GM19468 (cell line): ENCODE results near the gene SLC25A51.

Experiments
- ATAC-seq: cut with Tn5 transposase; IDR thresholded peaks from one replicate; pipeline ENCODE4 v1.9.1; 2021; ENCODE audit warnings: mild to moderate bottlenecking, moderate library complexity, moderate number of reproducible peaks; ENCODE audit not compliant: unreplicated experiment; ENCODE audit errors: extremely low read depth

The SLC25A51 gene

GRCh38 chr9:37938121-37938891 is 34.4 kb upstream of the SLC25A51 start:
- no peak for ATAC-seq

- ATAC-seq: no peak
These were observed 33.4 kb upstream of the SLC25A51 start for GRCh38 chr9:37937366-37937765.

- ATAC-seq: no peak
These were observed 33.0 kb upstream of the SLC25A51 start for GRCh38 chr9:37936965-37937364.

DNA sequence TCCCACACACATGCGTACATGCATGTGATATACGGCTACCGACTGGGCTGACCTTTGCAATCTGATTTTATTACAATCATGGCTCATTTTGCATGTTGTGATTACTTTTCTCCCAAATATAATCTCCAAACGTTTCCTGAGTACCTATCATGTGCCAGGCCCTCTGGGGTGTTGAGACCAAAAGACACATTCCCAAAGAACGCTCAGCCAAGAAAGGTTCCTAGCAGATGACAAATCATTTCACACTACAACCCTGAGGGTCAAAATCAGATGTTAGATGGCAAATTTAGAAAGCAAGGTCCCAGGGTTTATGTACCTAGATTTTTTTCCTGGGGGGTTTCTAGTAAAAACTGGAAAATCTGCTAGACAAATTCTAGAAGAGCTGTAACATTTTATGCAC is 32.4 kb upstream of the SLC25A51 start:
- ATAC-seq: no peak

GRCh38 chr9:37935096-37935495 is 31.2 kb upstream of the SLC25A51 start:
- ATAC-seq: no peak

GRCh38 chr9:37931592-37931991 is 27.7 kb upstream of the SLC25A51 start:
- ATAC-seq: no peak

GRCh38 chr9:37929441-37929895 is 25.5 kb upstream of the SLC25A51 start:
- no peak for ATAC-seq

GRCh38 chr9:37928552-37929430 is 24.9 kb upstream of the SLC25A51 start:
- ATAC-seq: no peak

- no peak for ATAC-seq
These were observed 23.9 kb upstream of the SLC25A51 start for GRCh38 chr9:37927601-37928551.

DNA sequence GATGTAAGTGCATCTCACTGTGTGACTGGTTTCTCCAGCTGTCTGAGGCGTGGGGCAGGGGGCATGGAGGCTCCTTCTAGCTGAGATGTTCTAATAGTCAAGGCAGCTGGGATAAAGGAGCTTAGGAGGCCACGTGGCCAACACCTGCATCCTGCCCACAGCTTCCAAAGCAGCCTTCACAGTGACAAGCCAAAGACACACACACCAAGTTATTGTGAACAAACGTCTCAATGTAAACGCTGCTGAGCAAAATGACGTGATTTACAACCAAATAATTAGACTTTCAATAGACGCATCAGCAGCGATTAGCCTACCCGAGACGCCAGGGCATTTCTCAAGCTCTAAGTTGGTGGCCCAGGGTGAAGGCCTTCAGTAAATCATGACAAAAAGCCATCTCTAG is 23.2 kb upstream of the SLC25A51 start:
- ATAC-seq: no peak

GRCh38 chr9:37926737-37927118 is 22.8 kb upstream of the SLC25A51 start:
- no peak for ATAC-seq

DNA sequence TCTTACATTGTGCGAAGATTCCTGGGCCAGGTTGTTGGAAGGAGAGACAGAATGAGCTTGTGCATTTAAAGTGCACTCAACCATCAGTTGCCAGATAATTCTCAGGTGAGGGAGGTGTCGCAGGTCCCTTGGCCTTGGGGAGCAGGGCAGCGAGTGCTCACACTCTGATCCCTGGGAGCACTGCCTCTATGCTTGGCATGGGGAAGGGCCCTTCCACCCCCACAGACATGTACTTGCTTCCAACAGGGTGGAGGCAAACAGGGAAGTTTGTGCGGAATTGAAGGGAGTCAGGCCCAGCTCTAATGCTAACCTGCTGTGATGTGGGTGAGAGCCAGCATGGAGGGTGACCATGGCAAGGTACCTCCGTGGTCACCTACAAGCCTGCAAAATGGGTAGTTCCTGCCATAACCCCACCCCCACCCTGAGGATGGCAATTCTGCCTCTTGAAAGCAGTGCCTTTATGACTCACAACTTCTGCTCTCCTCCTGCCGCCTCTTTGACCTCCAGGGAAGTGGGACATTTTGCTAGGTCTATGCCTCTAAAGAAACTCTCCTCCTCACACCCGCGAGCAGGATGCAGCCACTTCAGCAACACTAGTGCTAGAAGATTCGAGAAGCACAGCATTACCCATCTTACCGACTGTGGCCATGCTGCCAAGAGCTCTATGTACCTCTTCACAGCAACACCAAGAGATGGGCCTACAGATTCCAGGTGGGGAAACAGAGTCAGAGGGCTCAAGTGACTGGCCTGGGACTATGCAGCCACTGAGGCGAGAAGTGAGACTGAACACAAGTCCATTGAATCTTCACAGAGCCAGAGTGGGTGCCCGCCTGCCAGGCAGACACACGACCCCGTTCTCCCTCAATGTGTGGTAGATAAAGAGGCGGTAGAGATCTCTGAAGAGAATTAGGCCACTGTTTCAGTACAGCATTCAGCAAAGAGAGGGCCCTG is 22.1 kb upstream of the SLC25A51 start:
- ATAC-seq: no peak

GRCh38 chr9:37925006-37925405 is 21.1 kb upstream of the SLC25A51 start:
- no peak for ATAC-seq

DNA sequence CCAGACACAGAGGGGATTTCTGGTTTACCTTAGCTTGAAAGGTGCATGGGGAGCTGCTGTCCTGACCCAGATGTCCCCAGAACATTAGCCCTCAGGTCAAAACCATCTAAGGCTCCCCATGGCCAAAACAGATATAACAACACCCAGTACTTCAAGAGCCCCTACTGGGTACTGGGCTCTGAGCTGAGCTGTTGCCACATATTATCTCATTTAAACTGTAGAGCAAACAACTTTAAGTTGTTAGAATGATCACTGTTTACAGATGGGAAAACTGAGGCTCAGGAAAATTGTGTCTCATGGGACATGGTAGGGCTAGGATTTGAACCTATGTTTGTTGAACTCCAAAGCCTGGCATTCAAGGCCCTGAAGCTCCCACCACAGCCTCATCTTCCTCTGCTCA is 20.6 kb upstream of the SLC25A51 start:
- ATAC-seq: no peak

GRCh38 chr9:37923796-37924427 is 20.0 kb upstream of the SLC25A51 start:
- ATAC-seq: no peak

DNA sequence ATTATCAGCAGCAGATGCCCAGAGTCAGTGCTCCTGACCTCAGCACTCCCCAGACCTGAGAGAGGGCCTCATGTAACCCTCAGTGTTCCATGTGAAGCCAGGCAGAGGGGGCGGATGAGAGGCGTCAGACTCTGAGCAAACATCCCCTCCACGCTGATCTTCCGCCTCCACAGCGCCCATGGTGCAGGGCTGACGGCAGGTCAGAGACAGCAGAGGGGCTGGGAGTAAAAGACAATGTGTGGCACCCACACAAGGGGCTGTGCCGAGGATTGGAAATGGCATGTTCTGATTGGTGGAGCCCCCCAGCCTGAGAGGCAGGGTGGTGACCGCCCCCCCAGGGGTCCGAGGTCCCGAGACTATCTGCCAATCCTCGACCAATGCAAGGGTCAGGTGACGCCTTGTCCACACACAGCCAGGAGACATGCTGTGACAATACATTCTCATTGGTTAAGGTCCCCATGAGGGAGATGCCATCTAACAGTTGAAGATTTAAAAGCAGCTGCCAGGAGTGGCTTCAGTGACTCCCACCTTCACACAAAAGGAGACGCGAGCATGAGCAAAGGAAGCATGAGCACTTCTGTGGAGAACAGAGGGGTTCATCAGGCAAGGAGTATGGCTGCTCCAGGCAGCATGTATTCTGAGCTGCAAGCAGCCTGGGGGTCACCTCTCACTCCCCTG is 19.3 kb upstream of the SLC25A51 start:
- ATAC-seq: no peak

GRCh38 chr9:37922363-37923117 is 18.6 kb upstream of the SLC25A51 start:
- ATAC-seq: no peak
